WERI-Rb-1 (cell line): Measurements from ENCODE around the gene HOXC4.
A peak's percentile ranks its signal among the peaks of the same experiment; 100 is the strongest.

Experiments used
- DNase-seq: peaks from one replicate; pipeline ENCODE4 v3.0.0-alpha.2; 2020
- H3K27ac ChIP-seq: fragments of 250-450 bp; sonication (Bioruptor Pico); 2 replicates; pipeline ENCODE4 v1.5.1; 2020; ENCODE audit warnings: mild to moderate bottlenecking, moderate library complexity
- H3K27me3 ChIP-seq: fragments of 250-450 bp; sonication (Bioruptor Pico); 2 replicates; pipeline ENCODE4 v1.5.1; 2021; ENCODE audit warnings: mild to moderate bottlenecking, low read depth, moderate library complexity; ENCODE audit not compliant: insufficient read depth, severe bottlenecking
- H3K36me3 ChIP-seq: fragments of 250-450 bp; sonication (Bioruptor Pico); 2 replicates; pipeline ENCODE4 v1.5.1; 2020; ENCODE audit warnings: mild to moderate bottlenecking, moderate library complexity
- H3K4me3 ChIP-seq: 2 replicates; pipeline ENCODE4 v1.5.1; 2011; ENCODE audit warnings: low read depth, mild to moderate bottlenecking, control low read depth, low read length
- H3K9me3 ChIP-seq: fragments of 250-450 bp; sonication (Bioruptor Pico); 2 replicates; pipeline ENCODE4 v1.5.1; 2021; ENCODE audit warnings: mild to moderate bottlenecking, moderate library complexity; ENCODE audit not compliant: severe bottlenecking
- TF ChIP-seq, protein P1 (sequence below): IDR thresholded peaks from 2 replicates; pipeline ENCODE4 v1.5.1; 2011; ENCODE audit warnings: low read depth, mild to moderate bottlenecking, control low read depth, inconsistent platforms, low read length

Gene HOXC4

DNA sequence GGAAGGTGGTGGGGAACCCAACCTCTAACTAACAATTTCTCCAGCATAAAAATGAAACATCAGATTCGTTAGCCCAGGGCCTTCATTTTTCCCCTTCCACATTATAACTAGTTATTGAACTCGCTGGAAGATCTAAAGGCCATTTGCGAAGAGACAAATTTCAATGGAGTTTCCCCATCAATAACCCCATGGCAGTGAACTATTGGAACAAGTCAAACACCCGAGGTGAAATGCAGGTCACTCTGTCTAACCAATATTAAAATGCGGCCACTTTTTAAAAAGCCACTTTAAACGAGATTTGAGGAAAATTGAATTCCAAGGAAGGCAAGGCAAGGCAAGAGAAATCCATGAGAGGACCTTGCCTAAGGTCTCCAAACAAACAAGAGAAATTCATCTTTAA, 4.5 kb upstream of the HOXC4 start:
- Histone ChIP-seq H3K4me3 (no peak overlapping the region), H3K36me3 (peaks cover 9% of the 10 kb centered on the region), H3K27me3 (no peaks in the 10 kb centered on the region), H3K9me3 (no peaks in the 10 kb centered on the region), H3K27ac (no peak overlapping the region)
- DNase-seq = no peak
- TF ChIP-seq, protein P1, sequence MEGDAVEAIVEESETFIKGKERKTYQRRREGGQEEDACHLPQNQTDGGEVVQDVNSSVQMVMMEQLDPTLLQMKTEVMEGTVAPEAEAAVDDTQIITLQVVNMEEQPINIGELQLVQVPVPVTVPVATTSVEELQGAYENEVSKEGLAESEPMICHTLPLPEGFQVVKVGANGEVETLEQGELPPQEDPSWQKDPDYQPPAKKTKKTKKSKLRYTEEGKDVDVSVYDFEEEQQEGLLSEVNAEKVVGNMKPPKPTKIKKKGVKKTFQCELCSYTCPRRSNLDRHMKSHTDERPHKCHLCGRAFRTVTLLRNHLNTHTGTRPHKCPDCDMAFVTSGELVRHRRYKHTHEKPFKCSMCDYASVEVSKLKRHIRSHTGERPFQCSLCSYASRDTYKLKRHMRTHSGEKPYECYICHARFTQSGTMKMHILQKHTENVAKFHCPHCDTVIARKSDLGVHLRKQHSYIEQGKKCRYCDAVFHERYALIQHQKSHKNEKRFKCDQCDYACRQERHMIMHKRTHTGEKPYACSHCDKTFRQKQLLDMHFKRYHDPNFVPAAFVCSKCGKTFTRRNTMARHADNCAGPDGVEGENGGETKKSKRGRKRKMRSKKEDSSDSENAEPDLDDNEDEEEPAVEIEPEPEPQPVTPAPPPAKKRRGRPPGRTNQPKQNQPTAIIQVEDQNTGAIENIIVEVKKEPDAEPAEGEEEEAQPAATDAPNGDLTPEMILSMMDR = no peak

DNA sequence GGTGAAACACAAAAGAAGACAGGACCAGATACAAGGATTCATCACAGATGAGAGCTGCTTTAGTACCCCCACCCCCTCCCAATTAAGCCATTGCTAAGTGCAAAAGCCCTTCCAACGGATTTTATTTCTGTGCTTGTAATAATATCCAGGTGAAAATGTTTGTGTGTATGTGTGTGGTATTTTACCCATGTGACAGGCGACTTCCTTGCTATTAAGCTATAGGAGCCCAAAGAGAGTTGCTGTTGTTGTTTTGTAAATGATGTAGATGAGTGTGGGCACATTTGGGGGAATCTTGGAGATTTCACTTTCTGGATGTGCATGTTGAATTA, 3.2 kb upstream of the HOXC4 start:
- Histone ChIP-seq H3K36me3 (peaks cover 9% of the 10 kb centered on the region), H3K27ac (peak overlapping the region; percentile 81), H3K9me3 (no peaks in the 10 kb centered on the region), H3K27me3 (no peaks in the 10 kb centered on the region), H3K4me3 (no peak overlapping the region)
- DNase-seq = no peak
- TF ChIP-seq, protein P1 = no peak

DNA sequence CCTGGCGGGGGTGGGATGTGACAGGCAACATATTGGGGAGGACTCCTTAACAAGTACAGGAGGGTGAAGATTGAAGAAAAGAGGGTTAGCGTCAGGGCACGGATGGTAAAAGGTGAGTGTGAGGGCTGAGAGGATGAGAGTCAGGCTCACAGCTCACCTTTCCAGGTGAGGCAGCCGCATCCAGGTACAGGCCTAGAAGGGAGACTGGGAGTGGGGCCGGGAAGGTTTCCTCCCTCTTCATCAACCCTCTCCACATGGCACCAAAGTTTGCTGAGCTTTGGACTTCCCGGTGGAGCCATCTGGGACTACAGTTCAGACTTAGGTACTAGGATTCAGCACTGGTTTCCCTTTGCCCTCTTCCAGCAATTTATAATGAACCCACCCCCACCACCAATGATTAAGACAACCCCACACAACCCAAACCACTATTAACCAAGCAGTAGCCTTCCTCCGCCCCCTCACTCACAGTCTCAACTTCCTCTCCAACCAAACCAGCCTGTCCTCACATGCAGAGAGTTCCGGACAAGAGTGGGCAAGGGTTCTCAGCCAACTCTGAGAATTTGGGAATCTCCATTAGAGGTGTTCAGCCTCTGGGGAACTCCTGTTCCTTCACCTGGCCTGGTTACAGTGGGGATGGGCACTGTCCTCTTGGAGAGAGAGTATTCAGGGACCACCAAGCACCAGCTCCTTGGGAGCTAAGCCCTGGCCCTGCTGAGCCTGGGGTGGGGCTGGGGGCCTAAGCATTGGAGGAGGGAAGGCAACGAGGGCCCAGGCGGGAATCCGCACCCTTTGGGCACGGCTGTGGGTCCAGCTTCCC, 2.4 kb upstream of the HOXC4 start:
- H3K4me3 ChIP-seq = no peak overlapping the region
- TF ChIP-seq, protein P1 = no peak

DNA sequence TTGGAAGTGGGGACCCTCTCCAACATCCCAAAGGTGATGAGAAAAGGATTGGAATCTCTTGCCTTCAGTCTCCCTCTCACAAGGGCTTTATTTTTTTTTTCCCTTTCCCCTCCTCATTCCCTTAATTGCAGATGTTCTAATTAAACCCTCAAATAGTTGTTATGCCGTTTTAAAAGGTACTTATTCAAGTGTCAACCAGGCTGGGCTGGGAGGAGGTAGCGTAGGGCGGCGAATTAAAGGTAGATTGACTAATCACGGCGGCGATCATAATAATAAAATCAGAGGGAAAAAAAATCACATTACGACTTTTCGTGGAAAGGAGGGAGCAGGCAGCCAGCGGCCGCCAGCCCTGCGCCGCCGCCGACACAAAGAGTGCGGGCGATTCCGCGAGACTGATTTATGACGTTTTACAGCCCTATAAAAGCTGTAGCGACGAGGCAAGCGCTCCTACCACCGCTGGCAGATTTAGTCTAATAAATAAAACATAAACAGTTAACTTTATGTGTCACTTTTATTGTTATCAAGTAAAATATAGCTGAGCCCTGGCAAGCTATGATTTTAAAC, 1.7 kb upstream of the HOXC4 start:
- Histone ChIP-seq H3K9me3 (no peaks in the 10 kb centered on the region), H3K27me3 (no peaks in the 10 kb centered on the region), H3K27ac (peak overlapping the region; percentile 81), H3K36me3 (peaks cover 13% of the 10 kb centered on the region), H3K4me3 (no peak overlapping the region)
- TF ChIP-seq, protein P1 = no peak
- DNase-seq = no peak

More for the DNA sequence above, 2.4 kb upstream of the HOXC4 start:
- Histone ChIP-seq H3K9me3 (no peaks in the 10 kb centered on the region), H3K36me3 (peaks cover 13% of the 10 kb centered on the region), H3K27ac (peak overlapping the region; percentile 81), H3K27me3 (no peaks in the 10 kb centered on the region)
- no peak for DNase-seq

DNA sequence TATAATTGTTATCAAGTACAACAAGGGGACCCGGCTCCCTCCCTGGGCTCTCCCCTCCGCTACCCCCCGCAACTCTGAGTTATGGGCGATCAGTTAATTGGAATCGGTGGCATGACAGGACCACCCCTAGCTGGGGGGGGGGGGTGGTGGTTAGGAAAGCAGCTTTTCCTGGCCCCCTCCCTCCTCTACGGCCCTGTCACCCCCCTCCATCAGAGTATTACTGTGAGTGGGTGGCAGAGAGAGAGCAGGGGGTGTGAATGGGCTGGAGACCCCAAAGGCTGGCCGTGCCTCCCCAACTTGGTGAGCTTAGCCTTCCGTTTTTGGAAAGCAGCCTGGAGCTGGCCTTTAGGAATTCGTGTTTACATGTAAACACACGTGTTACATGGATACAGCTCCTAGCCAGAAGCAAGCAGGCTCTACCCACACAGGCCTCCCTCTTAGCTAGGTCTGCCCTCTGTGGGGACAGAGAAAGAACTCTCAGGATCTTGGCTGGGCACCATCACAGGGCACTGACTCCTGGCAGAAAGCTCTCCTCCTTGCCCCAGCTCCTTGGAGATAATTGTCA, 1.1 kb upstream of the HOXC4 start:
- Histone ChIP-seq H3K27me3 (no peaks in the 10 kb centered on the region), H3K9me3 (no peaks in the 10 kb centered on the region), H3K27ac (peak overlapping the region; percentile 81), H3K36me3 (peaks cover 8% of the 10 kb centered on the region), H3K4me3 (peak overlapping the region; percentile 90)
- TF ChIP-seq, protein P1 = no peak
- no peak for DNase-seq
